HepG2 (cell line): ENCODE results near the gene CXCL17. TPM values are rescaled to one million over a fixed set of nuclear protein-coding genes. Genes with fewer than 3 reads are reported as not detected.

ENCODE experiments used
- BHLHE40 ChIP-seq: IDR thresholded peaks from 2 replicates; pipeline ENCODE4 v1.6.1; 2011; ENCODE audit warnings: low read length, improper control_type of control experiment
- HDAC1 ChIP-seq: sonication (generic); formaldehyde crosslinking; IDR thresholded peaks from 2 replicates; pipeline ENCODE4 v1.5.1; 2020; ENCODE audit warnings: mild to moderate bottlenecking, missing genetic modification reagents
- KDM4B ChIP-seq: sonication (generic); formaldehyde crosslinking; IDR thresholded peaks from 2 replicates; pipeline ENCODE4 v1.4.0; 2020; ENCODE audit warnings: missing genetic modification reagents
- NFE2L1 ChIP-seq: sonication (generic); formaldehyde crosslinking; IDR thresholded peaks from 2 replicates; pipeline ENCODE4 v1.4.0; 2020; ENCODE audit warnings: missing genetic modification reagents, mild to moderate bottlenecking, borderline replicate concordance
- NFIC ChIP-seq: IDR thresholded peaks from 2 replicates; pipeline ENCODE4 v1.6.1; 2012; ENCODE audit warnings: mild to moderate bottlenecking, low read length, inconsistent platforms
- POLR2A ChIP-seq, 2 experiments: IDR thresholded peaks; 2 replicates each; pipeline ENCODE4 v1.6.1; 2011; ENCODE audit warnings: low read depth in 2 of 2, low read length in 2 of 2, mild to moderate bottlenecking in 1 of 2, moderate library complexity in 1 of 2; ENCODE audit not compliant: insufficient read depth in 1 of 2
- SOX5 ChIP-seq: IDR thresholded peaks from 2 replicates; pipeline ENCODE4 v1.6.1; 2016; ENCODE audit warnings: borderline replicate concordance
- STAT5B ChIP-seq: sonication (generic); formaldehyde crosslinking; IDR thresholded peaks from 2 replicates; pipeline ENCODE4 v1.4.0; 2020; ENCODE audit warnings: missing genetic modification reagents
- ZNF253 ChIP-seq: sonication (generic); formaldehyde crosslinking; IDR thresholded peaks from 2 replicates; pipeline ENCODE4 v1.8.0; 2022; ENCODE audit warnings: mild to moderate bottlenecking, missing genetic modification reagents, borderline replicate concordance
- ZNF343 ChIP-seq: sonication (generic); formaldehyde crosslinking; IDR thresholded peaks from 2 replicates; pipeline ENCODE4 v1.4.0; 2020; ENCODE audit warnings: mild to moderate bottlenecking, missing genetic modification reagents
- ZNF431 ChIP-seq: sonication (generic); formaldehyde crosslinking; IDR thresholded peaks from 2 replicates; pipeline ENCODE4 v1.9.0; 2022; ENCODE audit warnings: missing genetic modification reagents, low read depth, mild to moderate bottlenecking, borderline replicate concordance
- ZNF563 ChIP-seq: sonication (generic); formaldehyde crosslinking; IDR thresholded peaks from 2 replicates; pipeline ENCODE4 v1.8.0; 2022; ENCODE audit warnings: mild to moderate bottlenecking, moderate library complexity, missing genetic modification reagents
- ZNF879 ChIP-seq: sonication (generic); formaldehyde crosslinking; IDR thresholded peaks from 2 replicates; pipeline ENCODE4 v1.8.1; 2023; ENCODE audit warnings: missing genetic modification reagents
- polyA plus RNA-seq, 8 experiments: library from polyadenylated mRNA; depleted of rRNA in 3 of 8; stranded (reverse) in 7 of 8; unstranded in 1 of 8; fragments of >200 nt; fragmentation: Illumina TruSeq in 4 of 8; extraction: Trizol in 4 of 8; gene quantifications; 2 replicates each; pipeline versions ENCODE4 v1.2.1 to v1.2.3, GENCODE V29; 2011 to 2016; ENCODE audit warnings: low read depth in 4 of 8, missing spikeins in 1 of 8, mixed read lengths in 1 of 8; ENCODE audit not compliant: insufficient read depth in 1 of 8
- total RNA-seq, 5 experiments: library from RNA; depleted of rRNA; stranded (reverse); fragments of >200 nt; fragmentation: Illumina TruSeq; extraction: Trizol; gene quantifications; 2 replicates each; pipeline ENCODE4 v1.2.3, GENCODE V29; 2016; ENCODE audit warnings: low read depth in 1 of 5
- TF ChIP-seq, protein P1 (sequence below): sonication (generic); formaldehyde crosslinking; IDR thresholded peaks from 2 replicates; pipeline ENCODE4 v1.4.0; 2020; ENCODE audit warnings: missing genetic modification reagents
- TF ChIP-seq, protein P2 (sequence below): IDR thresholded peaks from 2 replicates; pipeline ENCODE4 v1.6.1; 2012; ENCODE audit warnings: low read depth, low read length, improper control_type of control experiment
- TF ChIP-seq, protein P3 (sequence below): IDR thresholded peaks from 2 replicates; pipeline ENCODE4 v1.6.1; 2016; ENCODE audit warnings: mild to moderate bottlenecking
- TF ChIP-seq, protein P4 (sequence below): sonication (generic); formaldehyde crosslinking; IDR thresholded peaks from 2 replicates; pipeline ENCODE4 v1.4.0; 2020; ENCODE audit warnings: missing genetic modification reagents, mild to moderate bottlenecking, borderline replicate concordance
- TF ChIP-seq, protein P5 (sequence below): sonication (generic); formaldehyde crosslinking; IDR thresholded peaks from 2 replicates; pipeline ENCODE4 v1.4.0; 2020; ENCODE audit warnings: missing genetic modification reagents
- TF ChIP-seq, protein P6 (sequence below): IDR thresholded peaks from 2 replicates; pipeline ENCODE4 v1.6.1; 2016

CXCL17 gene
- total and polyA plus RNA-seq, 2 of the 13 experiments (the other 11 are each of a cell fraction or from before 2014, with no cell fraction given), result 0.12 TPM; not detected in 1

DNA sequence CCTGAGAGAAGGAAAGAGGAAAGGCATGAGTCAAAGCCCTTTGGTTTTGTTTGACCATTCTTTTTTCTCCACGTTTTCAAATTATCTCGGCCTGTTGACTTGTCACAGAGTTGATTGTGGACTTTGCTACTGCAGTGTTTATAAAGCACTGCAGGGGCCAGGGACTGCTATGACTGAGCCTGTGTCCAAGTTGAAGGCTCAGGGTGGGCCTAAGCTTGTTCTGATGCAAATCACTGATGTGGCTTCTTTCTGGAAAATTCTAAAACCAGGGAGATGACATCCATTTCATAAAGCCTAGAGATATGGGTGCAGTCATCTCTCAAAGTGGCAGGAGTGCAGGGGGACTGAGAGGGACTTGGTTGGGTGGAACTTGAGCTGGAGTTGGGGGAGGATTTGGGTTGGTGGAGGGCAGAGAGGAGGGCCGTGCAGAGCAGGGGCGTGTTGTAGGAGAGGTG lies 1.2 kb upstream of the CXCL17 start (continued):
- TF ChIP-seq, protein P1, sequence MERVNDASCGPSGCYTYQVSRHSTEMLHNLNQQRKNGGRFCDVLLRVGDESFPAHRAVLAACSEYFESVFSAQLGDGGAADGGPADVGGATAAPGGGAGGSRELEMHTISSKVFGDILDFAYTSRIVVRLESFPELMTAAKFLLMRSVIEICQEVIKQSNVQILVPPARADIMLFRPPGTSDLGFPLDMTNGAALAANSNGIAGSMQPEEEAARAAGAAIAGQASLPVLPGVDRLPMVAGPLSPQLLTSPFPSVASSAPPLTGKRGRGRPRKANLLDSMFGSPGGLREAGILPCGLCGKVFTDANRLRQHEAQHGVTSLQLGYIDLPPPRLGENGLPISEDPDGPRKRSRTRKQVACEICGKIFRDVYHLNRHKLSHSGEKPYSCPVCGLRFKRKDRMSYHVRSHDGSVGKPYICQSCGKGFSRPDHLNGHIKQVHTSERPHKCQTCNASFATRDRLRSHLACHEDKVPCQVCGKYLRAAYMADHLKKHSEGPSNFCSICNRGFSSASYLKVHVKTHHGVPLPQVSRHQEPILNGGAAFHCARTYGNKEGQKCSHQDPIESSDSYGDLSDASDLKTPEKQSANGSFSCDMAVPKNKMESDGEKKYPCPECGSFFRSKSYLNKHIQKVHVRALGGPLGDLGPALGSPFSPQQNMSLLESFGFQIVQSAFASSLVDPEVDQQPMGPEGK (CRISPR knock-in tag), result peak; percentile 51
- TF ChIP-seq, protein P2, sequence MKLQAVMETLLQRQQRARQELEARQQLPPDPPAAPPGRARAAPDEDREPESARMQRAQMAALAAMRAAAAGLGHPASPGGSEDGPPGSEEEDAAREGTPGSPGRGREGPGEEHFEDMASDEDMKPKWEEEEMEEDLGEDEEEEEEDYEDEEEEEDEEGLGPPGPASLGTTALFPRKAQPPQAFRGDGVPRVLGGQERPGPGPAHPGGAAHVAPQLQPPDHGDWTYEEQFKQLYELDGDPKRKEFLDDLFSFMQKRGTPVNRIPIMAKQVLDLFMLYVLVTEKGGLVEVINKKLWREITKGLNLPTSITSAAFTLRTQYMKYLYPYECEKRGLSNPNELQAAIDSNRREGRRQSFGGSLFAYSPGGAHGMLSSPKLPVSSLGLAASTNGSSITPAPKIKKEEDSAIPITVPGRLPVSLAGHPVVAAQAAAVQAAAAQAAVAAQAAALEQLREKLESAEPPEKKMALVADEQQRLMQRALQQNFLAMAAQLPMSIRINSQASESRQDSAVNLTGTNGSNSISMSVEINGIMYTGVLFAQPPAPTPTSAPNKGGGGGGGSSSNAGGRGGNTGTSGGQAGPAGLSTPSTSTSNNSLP, result peak; percentile 97
- TF ChIP-seq, protein P3, sequence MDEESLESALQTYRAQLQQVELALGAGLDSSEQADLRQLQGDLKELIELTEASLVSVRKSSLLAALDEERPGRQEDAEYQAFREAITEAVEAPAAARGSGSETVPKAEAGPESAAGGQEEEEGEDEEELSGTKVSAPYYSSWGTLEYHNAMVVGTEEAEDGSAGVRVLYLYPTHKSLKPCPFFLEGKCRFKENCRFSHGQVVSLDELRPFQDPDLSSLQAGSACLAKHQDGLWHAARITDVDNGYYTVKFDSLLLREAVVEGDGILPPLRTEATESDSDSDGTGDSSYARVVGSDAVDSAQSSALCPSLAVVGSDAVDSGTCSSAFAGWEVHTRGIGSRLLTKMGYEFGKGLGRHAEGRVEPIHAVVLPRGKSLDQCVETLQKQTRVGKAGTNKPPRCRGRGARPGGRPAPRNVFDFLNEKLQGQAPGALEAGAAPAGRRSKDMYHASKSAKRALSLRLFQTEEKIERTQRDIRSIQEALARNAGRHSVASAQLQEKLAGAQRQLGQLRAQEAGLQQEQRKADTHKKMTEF (CRISPR knock-in tag), result peak; percentile 60; the same call in 1 of the 2 replicates
- peak; percentile 79; the same call in 1 of the 2 replicates for TF ChIP-seq SOX5 (CRISPR knock-in tag)
- TF ChIP-seq BHLHE40, result 0 out of 2 replicates have a peak, but pooled peaks have one; percentile 26
- TF ChIP-seq ZNF879 (CRISPR knock-in tag), result no peak
- TF ChIP-seq POLR2A (IDR thresholded peaks at IDR 0.05; ENCODE audit: insufficient read depth in 1 of 2, low read depth in 2 of 2, low read length in 2 of 2), result peak in 1 of 2 experiments; percentile 33; a peak in 1 of 4 replicates
- TF ChIP-seq NFIC, result 0 out of 2 replicates have a peak, but pooled peaks have one; percentile 15
- TF ChIP-seq ZNF431 (CRISPR knock-in tag), result no peak
- 0 out of 2 replicates have a peak, but pooled peaks have one; percentile 47 for TF ChIP-seq STAT5B (CRISPR knock-in tag)
- TF ChIP-seq, protein P4, sequence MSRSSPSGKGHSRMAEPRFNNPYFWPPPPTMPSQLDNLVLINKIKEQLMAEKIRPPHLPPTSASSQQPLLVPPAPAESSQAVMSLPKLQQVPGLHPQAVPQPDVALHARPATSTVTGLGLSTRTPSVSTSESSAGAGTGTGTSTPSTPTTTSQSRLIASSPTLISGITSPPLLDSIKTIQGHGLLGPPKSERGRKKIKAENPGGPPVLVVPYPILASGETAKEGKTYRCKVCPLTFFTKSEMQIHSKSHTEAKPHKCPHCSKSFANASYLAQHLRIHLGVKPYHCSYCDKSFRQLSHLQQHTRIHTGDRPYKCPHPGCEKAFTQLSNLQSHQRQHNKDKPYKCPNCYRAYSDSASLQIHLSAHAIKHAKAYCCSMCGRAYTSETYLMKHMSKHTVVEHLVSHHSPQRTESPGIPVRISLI (CRISPR knock-in tag), result peak; percentile 80; the same call in 1 of the 2 replicates
- TF ChIP-seq, protein P5, sequence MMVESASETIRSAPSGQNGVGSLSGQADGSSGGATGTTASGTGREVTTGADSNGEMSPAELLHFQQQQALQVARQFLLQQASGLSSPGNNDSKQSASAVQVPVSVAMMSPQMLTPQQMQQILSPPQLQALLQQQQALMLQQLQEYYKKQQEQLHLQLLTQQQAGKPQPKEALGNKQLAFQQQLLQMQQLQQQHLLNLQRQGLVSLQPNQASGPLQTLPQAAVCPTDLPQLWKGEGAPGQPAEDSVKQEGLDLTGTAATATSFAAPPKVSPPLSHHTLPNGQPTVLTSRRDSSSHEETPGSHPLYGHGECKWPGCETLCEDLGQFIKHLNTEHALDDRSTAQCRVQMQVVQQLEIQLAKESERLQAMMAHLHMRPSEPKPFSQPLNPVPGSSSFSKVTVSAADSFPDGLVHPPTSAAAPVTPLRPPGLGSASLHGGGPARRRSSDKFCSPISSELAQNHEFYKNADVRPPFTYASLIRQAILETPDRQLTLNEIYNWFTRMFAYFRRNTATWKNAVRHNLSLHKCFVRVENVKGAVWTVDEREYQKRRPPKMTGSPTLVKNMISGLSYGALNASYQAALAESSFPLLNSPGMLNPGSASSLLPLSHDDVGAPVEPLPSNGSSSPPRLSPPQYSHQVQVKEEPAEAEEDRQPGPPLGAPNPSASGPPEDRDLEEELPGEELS, result peak; percentile 73
- TF ChIP-seq NFE2L1, result no peak
- TF ChIP-seq, protein P6, sequence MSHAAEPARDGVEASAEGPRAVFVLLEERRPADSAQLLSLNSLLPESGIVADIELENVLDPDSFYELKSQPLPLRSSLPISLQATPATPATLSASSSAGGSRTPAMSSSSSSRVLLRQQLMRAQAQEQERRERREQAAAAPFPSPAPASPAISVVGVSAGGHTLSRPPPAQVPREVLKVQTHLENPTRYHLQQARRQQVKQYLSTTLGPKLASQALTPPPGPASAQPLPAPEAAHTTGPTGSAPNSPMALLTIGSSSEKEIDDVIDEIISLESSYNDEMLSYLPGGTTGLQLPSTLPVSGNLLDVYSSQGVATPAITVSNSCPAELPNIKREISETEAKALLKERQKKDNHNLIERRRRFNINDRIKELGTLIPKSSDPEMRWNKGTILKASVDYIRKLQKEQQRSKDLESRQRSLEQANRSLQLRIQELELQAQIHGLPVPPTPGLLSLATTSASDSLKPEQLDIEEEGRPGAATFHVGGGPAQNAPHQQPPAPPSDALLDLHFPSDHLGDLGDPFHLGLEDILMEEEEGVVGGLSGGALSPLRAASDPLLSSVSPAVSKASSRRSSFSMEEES (CRISPR knock-in tag), result peak; percentile 59; the same call in 1 of the 2 replicates
- 0 out of 2 replicates have a peak, but pooled peaks have one; percentile 40 for TF ChIP-seq ZNF343 (CRISPR knock-in tag)
- peak; percentile 66 for TF ChIP-seq HDAC1 (CRISPR knock-in tag)
- no peak for TF ChIP-seq ZNF253 (CRISPR knock-in tag)
- 0 out of 2 replicates have a peak, but pooled peaks have one; percentile 65 for TF ChIP-seq KDM4B
- TF ChIP-seq ZNF563, result no peak
